ENCODE measurements around the gene IGFBP5. TPM values are rescaled to one million over a fixed set of nuclear protein-coding genes. Genes with fewer than 3 reads are reported as not detected.

IGFBP5 gene
- polyA plus RNA-seq, 1 donor = 58.4 TPM

DNA sequence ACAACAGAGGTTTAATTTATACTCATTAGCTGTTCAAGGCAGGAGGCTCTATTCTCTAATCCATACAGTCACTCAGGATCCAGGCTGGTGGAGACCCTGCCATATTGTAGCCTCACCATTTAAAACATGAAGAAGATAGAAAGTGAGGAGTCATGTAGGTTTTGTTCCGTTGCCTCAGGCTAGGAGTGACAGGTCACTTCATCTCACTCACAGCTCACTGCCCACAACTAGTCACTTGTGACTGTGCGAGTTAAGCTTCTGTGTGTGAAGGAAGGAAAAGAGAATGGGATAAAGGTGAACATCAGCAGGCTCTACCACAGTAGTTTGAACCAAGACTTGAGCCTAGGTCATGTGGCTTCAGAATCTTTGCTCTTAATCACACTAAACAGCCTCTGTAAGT is 71.1 kb downstream of the IGFBP5 start:
- Histone ChIP-seq H3K4me1 (ENCODE audit: control insufficient read depth, insufficient read depth, low read length) (peaks cover 14% of the 10 kb centered on the region), H3K4me3 (ENCODE audit: low read length) (no peak overlapping the region), H3K27ac (ENCODE audit: low read length) (no peak overlapping the region), H3K36me3 (ENCODE audit: control insufficient read depth, insufficient read depth, low read length) (no peaks in the 10 kb centered on the region), H3K27me3 (ENCODE audit: control insufficient read depth, insufficient read depth, low read length) (no peaks in the 10 kb centered on the region), H3K9me3 (ENCODE audit: control insufficient read depth, low read depth, low read length) (no peaks in the 10 kb centered on the region)
- no CpG with 5 or more reads among the region's 2 CpGs for WGBS (ENCODE audit: insufficient coverage, low lambda C conversion rate)
- no peak for DNase-seq

DNA sequence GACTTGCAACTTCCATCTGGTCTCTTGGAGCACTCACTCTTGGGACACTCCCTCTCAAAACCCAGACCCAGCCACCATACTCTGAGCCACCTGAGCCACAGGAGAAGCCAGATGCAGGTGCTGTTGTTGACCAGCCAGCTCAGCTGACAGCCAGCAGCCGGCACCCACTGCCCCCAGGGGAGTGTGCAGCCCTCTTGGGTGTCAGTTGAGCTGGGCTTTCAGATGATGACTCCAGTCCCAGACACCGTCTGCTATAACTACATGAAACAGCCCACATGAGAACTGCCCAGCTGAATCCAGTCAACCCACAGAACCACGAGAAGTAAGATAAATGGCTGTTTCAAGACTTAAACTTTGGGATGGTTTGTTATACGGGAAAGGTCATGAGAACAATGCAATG is 72.8 kb downstream of the IGFBP5 start:
- no peaks in the 10 kb centered on the region for H3K9me3 ChIP-seq (ENCODE audit: control insufficient read depth, low read depth, low read length)
- H3K4me1 ChIP-seq (ENCODE audit: control insufficient read depth, insufficient read depth, low read length) = peaks cover 18% of the 10 kb centered on the region
- no peak overlapping the region for H3K27ac ChIP-seq (ENCODE audit: low read length)
- WGBS (ENCODE audit: insufficient coverage, low lambda C conversion rate) = no CpG with 5 or more reads among the region's 4 CpGs
- no peak for DNase-seq
- no peaks in the 10 kb centered on the region for H3K27me3 ChIP-seq (ENCODE audit: control insufficient read depth, insufficient read depth, low read length)
- H3K4me3 ChIP-seq (ENCODE audit: low read length) = no peak overlapping the region
- no peaks in the 10 kb centered on the region for H3K36me3 ChIP-seq (ENCODE audit: control insufficient read depth, insufficient read depth, low read length)

Other genes starting within 250 kb of the IGFBP5 start
- 3,791 TPM for gene RPL37A, start 196.7 kb downstream of the IGFBP5 start, polyA plus RNA-seq
- 242 TPM for gene IGFBP2, start 62.1 kb downstream of the IGFBP5 start, polyA plus RNA-seq
- gene TNP1, start 164.5 kb upstream of the IGFBP5 start, polyA plus RNA-seq = not detected

All from large intestine (tissue), 3 donors.